ENCODE data around the gene KCNJ1.
A peak's percentile ranks its signal among the peaks of the same experiment; 100 is the strongest.

KCNJ1 gene

GRCh38 chr11:128881221-128881620 is 14.1 kb upstream of the KCNJ1 start:
- DNase-seq, result no peak

GRCh38 chr11:128879817-128880216 is 12.7 kb upstream of the KCNJ1 start:
- DNase-seq, result no peak

DNA sequence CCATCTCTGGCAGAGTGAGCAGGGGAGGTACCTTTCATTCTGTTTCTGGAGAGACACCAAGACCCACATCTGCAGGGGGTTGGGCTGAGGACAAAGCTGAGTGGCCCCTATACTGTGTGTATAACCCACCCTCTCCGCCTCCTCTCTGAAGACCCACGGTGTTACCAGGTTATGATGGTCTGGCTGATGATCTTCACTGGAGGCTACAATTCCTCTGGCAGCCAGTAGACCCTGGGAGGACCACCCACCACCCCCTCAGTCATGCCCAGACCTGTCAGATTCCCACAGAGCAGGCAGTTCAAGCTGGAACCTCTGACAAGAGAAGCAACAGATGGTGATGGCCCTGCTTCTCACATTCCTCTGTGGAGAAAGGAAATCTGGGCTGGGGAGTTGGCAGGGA is 11.4 kb upstream of the KCNJ1 start:
- DNase-seq, result no peak

- DNase-seq, result no peak
Measured at GRCh38 chr11:128877726-128878125, 10.6 kb upstream of the KCNJ1 start.

DNA sequence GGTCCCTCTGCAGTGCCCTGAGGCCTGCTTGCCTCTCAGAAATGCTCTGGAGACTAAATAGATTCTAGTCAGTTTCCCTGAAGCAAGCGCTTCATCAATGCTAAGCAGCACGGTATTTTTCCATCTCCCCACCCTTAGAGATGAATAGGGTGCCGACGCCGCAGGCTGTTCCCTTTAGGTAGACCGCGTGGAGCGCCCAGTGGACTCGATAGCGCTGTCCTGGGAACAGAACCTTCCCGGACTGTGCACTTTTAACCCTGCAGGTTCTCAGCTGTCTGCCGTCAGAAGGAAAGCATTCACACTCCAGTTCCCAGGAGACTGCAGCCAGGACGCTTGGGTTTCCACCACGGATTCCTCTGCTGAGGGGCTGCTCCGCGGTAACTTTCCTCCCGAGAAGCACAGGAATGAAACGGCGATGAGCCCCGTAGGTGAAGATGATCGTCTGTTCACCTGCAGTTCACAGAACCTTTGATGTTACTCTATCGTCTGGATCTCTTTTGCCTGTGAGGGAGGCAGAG is 9.1 kb upstream of the KCNJ1 start:
- DNase-seq, result no peak

- DNase-seq, result no peak
Measured at GRCh38 chr11:128874427-128874826, 7.3 kb upstream of the KCNJ1 start.

DNA sequence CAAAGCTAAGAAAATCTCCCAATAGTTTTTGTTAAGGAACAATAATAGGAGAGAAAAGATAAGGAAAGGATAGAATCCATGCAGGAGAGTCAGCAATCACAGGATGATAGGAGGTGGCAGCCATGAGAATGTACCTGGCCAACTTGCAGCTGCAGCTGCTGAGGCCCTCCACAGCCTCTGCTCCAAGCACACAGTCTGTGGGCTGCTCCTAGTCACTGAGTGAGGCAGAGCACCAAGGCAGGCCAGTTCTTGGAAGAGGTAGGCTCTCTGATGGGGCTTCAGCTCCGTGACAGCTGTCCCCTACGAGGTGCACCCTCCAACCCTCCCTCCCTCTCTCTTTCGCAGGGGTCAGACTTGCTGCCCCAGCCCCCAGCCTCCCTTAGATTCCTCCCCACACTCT is 5.5 kb upstream of the KCNJ1 start:
- no peak for DNase-seq

- no peak for DNase-seq
Measured at GRCh38 chr11:128872094-128872493, 5.0 kb upstream of the KCNJ1 start.

- DNase-seq, result no peak
Measured at GRCh38 chr11:128871168-128871610, 4.1 kb upstream of the KCNJ1 start.

- peak; percentile 49 for DNase-seq
Measured at GRCh38 chr11:128868841-128869671, 2.0 kb upstream of the KCNJ1 start.

DNA sequence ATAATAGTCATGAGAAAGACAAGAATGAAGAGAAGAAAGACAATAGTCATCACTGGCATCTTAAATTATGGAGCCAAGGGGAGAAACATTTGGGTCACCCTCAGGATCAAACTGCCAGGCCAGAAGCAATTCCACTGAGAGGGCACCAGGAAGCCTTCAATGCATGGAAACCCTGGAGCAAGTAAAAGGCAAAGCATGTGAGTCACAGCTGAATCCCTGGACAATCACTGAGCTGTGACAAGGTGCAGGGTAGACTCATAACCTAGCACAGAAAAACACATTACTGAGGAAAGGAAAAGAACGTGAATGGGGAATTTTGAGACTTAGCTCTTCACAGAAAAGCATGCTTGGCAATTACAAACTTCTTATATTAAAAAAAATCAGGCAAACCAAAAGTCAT is 1.6 kb downstream of the KCNJ1 start:
- no peak for DNase-seq

DNA sequence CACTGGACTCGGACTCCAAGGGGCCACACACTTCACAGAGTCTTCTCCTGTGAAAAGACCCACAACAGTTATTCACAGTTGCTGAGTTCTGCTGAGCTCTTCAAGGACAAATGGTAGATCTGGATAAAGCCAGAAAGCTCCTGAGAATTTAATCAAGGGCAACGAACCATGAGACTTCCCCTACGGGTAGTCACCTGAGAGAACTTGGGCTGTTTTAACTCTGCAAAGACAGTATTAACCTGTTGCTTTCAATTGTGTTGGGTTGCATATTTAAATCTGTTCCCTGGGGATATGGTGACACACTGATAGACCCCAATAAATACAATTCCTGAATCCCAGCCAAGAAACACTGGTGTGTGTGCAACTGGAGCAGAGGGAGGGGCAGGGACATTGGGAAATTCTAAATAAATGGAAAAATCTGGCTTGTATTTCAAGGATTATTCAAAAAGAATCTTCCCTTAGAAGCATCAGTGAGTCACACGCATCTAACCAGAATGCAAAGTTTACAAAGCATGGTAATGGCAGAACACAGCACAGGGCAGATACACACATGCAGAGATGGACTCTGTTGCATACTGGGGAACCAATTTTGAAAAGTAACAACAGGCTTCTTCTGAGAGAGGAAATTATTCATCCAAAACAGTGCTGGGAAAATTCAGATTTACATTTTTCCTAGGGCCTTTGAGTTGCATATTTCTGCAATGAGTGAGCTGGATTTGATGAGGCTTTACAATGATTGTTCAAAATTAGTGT is 4.0 kb downstream of the KCNJ1 start:
- DNase-seq, result no peak

DNA sequence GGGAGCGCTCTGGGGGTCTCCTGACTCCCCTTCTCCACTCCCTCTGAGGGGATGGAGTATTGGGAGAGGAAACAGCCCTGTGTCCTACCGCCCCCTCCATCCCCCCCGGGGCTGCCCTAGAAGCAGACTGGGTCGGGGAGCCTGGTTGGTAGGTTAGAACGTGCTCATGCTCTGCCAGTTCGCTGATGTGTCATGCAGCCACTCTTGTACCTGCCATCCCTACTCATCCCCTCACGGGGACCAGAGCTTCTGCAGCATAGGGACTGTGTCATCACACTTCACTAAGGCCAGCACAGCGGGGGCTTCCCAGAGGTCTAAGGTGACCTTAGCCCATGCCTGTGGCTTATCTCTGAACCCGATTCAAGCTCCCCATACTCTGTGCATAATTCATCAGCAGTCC is 4.7 kb downstream of the KCNJ1 start:
- no peak for DNase-seq

DNA sequence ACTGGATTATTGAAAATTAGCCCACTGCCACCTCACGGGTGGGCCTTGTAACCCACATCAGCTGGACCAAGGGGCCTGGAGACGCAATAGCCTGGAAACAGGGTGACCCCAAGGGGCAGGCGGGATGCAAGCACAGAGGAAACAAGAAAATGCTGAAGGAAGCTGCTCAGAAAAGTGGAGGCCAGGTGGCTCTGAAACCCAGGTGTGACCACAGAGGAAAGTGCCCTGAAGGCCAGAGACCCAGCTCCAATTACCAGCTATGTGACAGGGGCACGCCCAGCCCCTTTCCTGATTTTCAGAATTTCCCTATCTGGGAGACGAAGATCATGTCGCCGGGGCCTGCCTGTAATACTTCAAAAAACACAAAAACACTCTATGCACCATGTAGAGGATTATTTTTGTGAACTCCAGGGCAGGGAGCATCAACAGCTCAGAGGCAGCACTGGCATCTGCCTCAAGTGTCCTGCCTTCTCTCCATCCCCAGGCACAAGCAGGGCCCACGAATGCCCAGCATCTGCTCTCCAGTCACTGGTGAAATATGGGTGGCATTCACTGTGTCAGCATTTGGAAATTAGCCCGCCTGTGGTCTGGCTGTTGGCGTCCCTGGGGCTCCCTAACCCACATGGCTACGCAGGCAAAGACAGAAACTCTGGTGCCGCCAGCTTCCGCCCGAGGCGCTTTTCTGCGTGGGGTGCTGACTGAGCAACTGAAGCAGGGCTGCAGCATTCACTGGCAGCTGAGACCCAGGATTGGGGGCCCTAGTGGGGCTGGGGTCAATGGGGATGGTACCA is 6.3 kb downstream of the KCNJ1 start:
- no peak for DNase-seq

DNA sequence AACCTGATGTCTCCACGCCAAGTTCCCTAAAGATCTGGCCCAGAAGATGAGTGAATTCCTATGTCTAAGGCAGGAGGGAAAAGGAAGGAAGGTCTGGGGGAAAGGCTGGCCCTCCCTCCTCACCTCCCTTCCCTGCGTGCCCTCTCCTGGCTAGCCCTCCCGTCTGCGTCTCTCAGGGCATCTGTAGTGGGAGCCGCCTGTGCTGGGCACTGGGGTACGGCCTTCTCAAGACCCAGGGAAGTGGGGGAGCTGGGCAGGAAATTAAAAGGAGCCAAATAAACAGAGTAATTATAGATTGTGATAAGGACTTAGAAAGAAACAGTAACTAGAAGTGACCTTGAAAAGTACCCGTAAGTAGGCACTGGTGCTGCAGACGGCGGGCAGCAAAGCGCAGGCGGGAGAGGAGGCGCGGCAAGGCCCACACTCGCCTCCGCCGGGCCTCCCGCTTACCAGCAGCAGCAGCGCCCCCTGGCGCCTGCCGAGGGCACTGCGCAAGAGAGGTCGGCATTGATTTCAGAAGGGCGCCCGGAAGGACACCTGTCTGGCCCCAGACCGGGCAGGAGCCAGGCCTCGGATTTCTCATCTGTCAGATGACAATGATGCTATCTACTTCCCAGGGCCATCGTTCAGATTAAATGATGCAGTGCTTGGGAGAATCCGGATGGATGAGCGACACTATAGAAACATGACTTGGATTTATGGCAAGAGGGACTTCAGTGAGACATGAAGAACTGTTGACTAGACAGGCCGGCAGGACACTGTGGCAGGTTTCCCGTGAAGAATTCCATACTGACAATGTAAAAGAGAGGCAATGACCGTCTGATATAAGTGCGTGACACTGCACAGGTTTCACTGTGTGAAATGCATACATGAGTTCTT is 7.3 kb downstream of the KCNJ1 start:
- DNase-seq, result peak; percentile 86

DNA sequence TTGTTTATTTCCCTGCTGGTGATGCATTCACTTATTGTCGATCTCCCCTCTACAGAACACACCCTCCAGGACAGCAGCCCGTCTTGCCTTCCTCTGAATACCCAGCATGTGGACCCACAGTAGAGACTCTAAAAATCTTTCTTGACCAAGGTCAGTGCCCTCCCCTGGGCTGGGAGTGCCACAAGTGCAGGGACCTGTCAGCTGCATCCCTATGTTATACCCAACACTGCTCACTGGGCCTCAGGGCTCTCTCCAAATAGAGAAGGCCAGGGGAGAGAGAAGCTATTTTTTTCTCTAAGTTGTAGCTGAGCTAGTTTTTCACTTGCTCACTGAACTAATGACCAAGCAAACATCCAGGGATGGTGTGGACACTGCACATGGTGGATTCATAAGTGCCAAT is 9.8 kb downstream of the KCNJ1 start:
- DNase-seq, result no peak

GRCh38 chr11:128856241-128856640 is 10.9 kb downstream of the KCNJ1 start:
- DNase-seq, result no peak

- DNase-seq, result no peak
Measured at GRCh38 chr11:128854841-128855240, 12.3 kb downstream of the KCNJ1 start.

- DNase-seq, result no peak
Measured at GRCh38 chr11:128853559-128853958, 13.5 kb downstream of the KCNJ1 start.

- no peak for DNase-seq
Measured at GRCh38 chr11:128852327-128853023, 14.6 kb downstream of the KCNJ1 start.

DNA sequence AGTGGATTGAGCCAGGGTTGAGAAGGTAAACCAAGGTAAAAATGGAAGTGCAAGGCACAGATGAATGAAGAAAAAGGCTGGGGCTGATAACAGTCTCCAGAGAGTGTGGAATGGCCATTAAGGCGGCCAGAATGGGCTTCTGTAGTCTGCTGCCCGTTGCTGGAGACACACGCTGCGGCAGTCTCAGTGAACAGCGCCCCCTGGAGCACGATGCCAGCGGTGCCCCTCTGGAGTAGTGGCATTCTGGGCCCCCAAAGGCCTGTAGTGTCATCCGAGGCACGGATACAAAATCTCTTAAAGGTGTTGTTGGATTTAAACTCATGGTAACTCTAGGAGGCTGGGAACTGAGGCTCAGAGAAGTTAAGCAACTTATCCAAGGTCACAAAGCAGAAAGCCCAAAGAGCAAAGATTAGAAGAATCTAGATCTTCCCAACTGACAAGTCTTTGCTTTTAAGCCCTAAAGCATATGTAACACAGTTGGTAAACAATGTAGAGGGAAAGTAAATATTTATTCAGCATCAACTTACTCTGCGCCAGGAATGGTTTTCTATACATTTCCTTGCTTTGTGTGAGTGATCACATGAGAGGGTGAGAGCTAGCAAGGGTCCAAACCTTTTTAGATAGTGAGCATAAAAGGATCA is 18.2 kb downstream of the KCNJ1 start:
- DNase-seq, result peak; percentile 77
